Cardiac muscle cell (in vitro differentiated cells and primary cell): ENCODE measurements around the gene TMPRSS15. TPM values are rescaled to one million over a fixed set of nuclear protein-coding genes. Genes with fewer than 3 reads are reported as not detected.
A peak's percentile ranks its signal among the peaks of the same experiment; 100 is the strongest.
"Not testable (repeated sequence)": the region's sequence is repeated elsewhere in the genome, so short reads cannot be mapped to it uniquely, and the experiment has no call there.

Experiments used
- DNase-seq, 2 donors: peaks; one replicate each; pipeline versions ENCODE4 v3.0.0 to v3.0.0-alpha.2; 2010 to 2017; ENCODE audit warnings: low read depth in 1 of 2, low spot score in 1 of 2
- H3K27ac ChIP-seq: fragments of 200-600 bp; sonication (generic); 2 replicates; pipeline ENCODE4 v1.5.1; 2016
- H3K27me3 ChIP-seq: fragments of 200-600 bp; sonication (generic); 2 replicates; pipeline ENCODE4 v1.6.0; 2016; ENCODE audit warnings: control low read depth
- H3K36me3 ChIP-seq: fragments of 200-600 bp; sonication (generic); 2 replicates; pipeline ENCODE4 v1.5.1; 2016; ENCODE audit warnings: control low read depth
- H3K4me1 ChIP-seq: fragments of 200-600 bp; sonication (generic); 2 replicates; pipeline ENCODE4 v1.8.1; 2017; ENCODE audit warnings: low read depth, mild to moderate bottlenecking, mixed run types
- H3K4me3 ChIP-seq: fragments of 200-600 bp; sonication (generic); 2 replicates; pipeline ENCODE4 v1.5.1; 2016; ENCODE audit warnings: mild to moderate bottlenecking
- H3K9me3 ChIP-seq: fragments of 200-600 bp; sonication (generic); 2 replicates; pipeline ENCODE4 v1.5.1; 2017; ENCODE audit warnings: low read depth, mild to moderate bottlenecking, control low read depth
- CTCF ChIP-seq: IDR thresholded peaks from 2 replicates; pipeline ENCODE4 v1.5.1; 2012; ENCODE audit warnings: low read depth, mild to moderate bottlenecking, low read length
- polyA plus RNA-seq: library from polyadenylated mRNA; unstranded; fragments of >200 nt; fragmentation: Nextera tagmentation; extraction: Ambion mirVana; gene quantifications from 2 replicates; pipeline ENCODE4 v1.2.1, GENCODE V29; 2016
- total RNA-seq: library from RNA; depleted of rRNA; stranded (reverse); fragments of >200 nt; gene quantifications from 2 replicates; pipeline ENCODE4 v1.2.3, GENCODE V29; 2016

The TMPRSS15 gene
- total and polyA plus RNA-seq, 2 experiments from 2014 or later: not detected

DNA sequence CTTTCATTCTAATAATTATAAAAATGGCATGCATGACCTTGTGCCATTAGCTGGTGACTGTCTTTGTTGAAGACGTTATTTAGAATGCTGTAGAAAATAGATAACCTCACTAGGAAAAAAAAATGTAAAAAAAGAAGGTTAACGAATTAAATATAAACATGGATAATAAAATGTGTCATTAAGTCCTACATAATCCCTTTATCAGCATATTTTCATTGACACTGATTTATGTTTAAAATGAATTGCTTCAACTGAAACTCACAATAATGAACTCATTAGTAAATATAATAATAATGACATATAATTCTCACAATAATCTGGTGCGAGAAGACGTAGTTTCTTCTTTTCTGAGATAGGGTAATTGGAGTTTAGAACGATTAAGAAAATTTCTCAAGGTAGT is 4.7 kb downstream of the TMPRSS15 start:
- no peaks in the 10 kb centered on the region for H3K36me3 ChIP-seq
- no peak for TF ChIP-seq CTCF
- no peak for DNase-seq
- H3K27ac ChIP-seq: no peak overlapping the region
- H3K27me3 ChIP-seq: no peaks in the 10 kb centered on the region
- H3K4me3 ChIP-seq: no peak overlapping the region
- no peaks in the 10 kb centered on the region for H3K9me3 ChIP-seq
- no peaks in the 10 kb centered on the region for H3K4me1 ChIP-seq

GRCh38 chr21:18387994-18388393 is 15.6 kb downstream of the TMPRSS15 start:
- Histone ChIP-seq H3K36me3 (no peaks in the 10 kb centered on the region), H3K9me3 (no peaks in the 10 kb centered on the region), H3K4me1 (no peaks in the 10 kb centered on the region), H3K27me3 (no peaks in the 10 kb centered on the region), H3K4me3 (no peak overlapping the region), H3K27ac (no peak overlapping the region)
- DNase-seq: no peak
- TF ChIP-seq CTCF: no peak

DNA sequence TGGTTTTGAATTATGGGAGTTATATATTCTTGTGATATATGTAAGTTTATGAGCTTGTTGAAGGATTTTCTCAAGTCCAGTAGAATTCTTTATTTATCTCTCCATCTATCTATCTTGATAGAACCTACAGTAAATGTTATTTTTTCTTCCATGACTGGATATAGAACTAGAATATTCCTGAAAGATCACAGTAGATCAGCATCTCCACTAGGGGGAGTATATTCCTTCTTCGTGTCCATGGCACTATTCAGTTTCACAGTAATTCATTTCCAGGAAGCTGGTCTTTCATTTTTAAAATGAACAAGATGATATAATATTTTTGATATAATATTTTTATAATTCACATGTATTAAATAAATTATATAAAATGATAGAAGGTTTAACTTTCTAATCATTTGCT is 18.8 kb downstream of the TMPRSS15 start:
- H3K9me3 ChIP-seq: no peaks in the 10 kb centered on the region
- H3K27me3 ChIP-seq: no peaks in the 10 kb centered on the region
- no peaks in the 10 kb centered on the region for H3K36me3 ChIP-seq
- H3K4me3 ChIP-seq: no peak overlapping the region
- no peak overlapping the region for H3K27ac ChIP-seq
- H3K4me1 ChIP-seq: no peaks in the 10 kb centered on the region
- peak in 1 of 2 donors; percentile 64 for DNase-seq
- TF ChIP-seq CTCF: peak; percentile 9

DNA sequence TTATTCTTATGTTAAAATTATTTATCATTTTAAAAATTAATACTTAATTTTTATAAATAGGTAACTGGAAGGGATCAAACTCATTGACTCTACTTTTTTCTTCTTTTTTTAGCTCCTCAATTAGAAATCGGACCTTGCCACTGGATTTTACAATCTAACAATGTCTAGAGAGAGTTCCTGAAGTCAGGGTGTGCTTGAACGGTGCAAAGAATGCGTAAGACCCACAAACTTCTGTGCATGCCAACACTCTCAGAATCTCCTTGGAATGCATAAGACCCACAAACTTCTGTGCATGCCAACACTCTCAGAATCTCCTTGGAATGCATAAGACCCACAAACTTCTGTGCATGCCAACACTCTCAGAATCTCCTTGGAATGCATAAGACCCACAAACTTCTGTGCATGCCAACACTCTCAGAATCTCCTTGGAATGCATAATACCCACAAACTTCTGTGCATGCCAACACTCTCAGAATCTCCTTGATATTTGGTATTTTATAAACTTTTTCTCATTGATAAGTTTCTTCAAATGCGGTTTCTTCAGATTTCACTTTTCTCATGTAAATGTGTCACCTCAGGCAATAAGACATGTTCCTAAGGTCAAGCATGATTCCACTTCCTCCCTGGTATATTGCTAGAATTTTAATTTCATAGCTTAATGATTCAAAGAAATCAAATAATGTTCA is 20.5 kb downstream of the TMPRSS15 start:
- H3K4me3 ChIP-seq, H3K27ac ChIP-seq, H3K27me3 ChIP-seq, H3K9me3 ChIP-seq, DNase-seq, H3K4me1 ChIP-seq, H3K36me3 ChIP-seq: not testable (repeated sequence)

DNA sequence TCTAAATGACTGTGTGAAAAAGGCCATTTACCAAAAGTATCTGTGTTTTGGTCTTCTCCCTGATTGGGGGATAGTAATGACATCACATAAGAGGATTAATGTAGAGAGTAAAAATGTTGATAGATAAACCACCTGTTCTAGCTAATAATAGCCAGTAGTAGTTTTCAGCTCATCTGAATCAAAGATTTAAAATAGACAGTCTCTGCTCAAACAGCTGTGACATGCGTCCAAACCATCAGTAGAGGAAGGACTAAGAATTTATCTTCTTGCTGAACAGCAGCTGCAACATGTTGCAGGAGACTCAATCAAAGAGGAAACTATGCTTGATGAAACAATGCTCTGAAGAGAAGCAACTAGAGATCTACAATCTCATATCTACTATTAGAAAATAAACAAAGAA is 21.4 kb downstream of the TMPRSS15 start:
- no peak overlapping the region for H3K27ac ChIP-seq
- H3K27me3 ChIP-seq: no peaks in the 10 kb centered on the region
- no peak for DNase-seq
- H3K36me3 ChIP-seq: no peaks in the 10 kb centered on the region
- H3K9me3 ChIP-seq: no peaks in the 10 kb centered on the region
- no peak overlapping the region for H3K4me3 ChIP-seq
- no peak for TF ChIP-seq CTCF
- H3K4me1 ChIP-seq: no peaks in the 10 kb centered on the region

DNA sequence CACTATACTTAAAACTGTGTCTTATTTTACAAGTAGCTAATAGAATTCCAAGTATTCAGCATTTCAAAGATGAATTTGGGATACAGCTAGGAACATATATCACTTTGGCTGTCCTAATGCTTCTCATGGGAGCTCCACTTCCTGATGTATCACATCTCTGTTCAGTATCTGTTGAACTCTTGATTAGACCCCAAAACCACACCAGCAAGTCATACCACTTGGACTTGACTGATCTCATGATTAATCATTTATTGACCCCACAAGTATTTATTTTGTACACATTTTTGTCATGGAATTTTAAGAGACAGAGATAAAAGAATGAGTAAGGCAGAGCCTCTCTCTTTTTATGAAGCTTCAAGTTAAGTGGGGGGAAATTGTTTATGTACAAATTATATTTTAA is 30.0 kb downstream of the TMPRSS15 start:
- Histone ChIP-seq H3K4me3 (no peak overlapping the region), H3K9me3 (no peaks in the 10 kb centered on the region), H3K27ac (no peak overlapping the region), H3K27me3 (no peaks in the 10 kb centered on the region), H3K4me1 (no peaks in the 10 kb centered on the region), H3K36me3 (no peaks in the 10 kb centered on the region)
- no peak for TF ChIP-seq CTCF
- DNase-seq: no peak
